HepG2 (cell line): ENCODE results near the gene KIF1C. TPM values are rescaled to one million over a fixed set of nuclear protein-coding genes. Genes with fewer than 3 reads are reported as not detected.

ENCODE experiments used
- BHLHE40 ChIP-seq: IDR thresholded peaks from 2 replicates; pipeline ENCODE4 v1.6.1; 2011; ENCODE audit warnings: low read length, improper control_type of control experiment
- CBX2 ChIP-seq, 2 experiments: fragments of 200-600 bp in 1 of 2; sonication (generic); formaldehyde crosslinking in 1 of 2; IDR thresholded peaks; 2 replicates each; pipeline versions ENCODE4 v1.7.0 to v1.8.1; 2018 to 2022; ENCODE audit warnings: low read depth in 2 of 2, low read length in 1 of 2, mild to moderate bottlenecking in 1 of 2, missing genetic modification reagents in 1 of 2
- FOSL2 ChIP-seq: sonication (generic); formaldehyde crosslinking; IDR thresholded peaks from 2 replicates; pipeline ENCODE4 v1.4.0; 2020; ENCODE audit warnings: missing genetic modification reagents
- HNF4G ChIP-seq, 2 experiments: sonication (generic) in 1 of 2; formaldehyde crosslinking in 1 of 2; IDR thresholded peaks; 2 replicates each; pipeline versions ENCODE4 v1.4.0 to v1.6.1; 2011 to 2020; ENCODE audit warnings: borderline replicate concordance in 2 of 2, low read depth in 2 of 2, mild to moderate bottlenecking in 2 of 2, low read length in 1 of 2, missing genetic modification reagents in 1 of 2, moderate library complexity in 1 of 2
- MTA1 ChIP-seq: sonication (generic); formaldehyde crosslinking; IDR thresholded peaks from 2 replicates; pipeline ENCODE4 v1.4.0; 2020; ENCODE audit warnings: missing genetic modification reagents, mild to moderate bottlenecking, borderline replicate concordance
- NRL ChIP-seq: sonication (generic); formaldehyde crosslinking; IDR thresholded peaks from 2 replicates; pipeline ENCODE4 v1.5.0; 2020; ENCODE audit warnings: missing genetic modification reagents, mild to moderate bottlenecking, moderate library complexity, borderline replicate concordance
- PAF1 ChIP-seq: IDR thresholded peaks from 2 replicates; pipeline ENCODE4 v1.6.1; 2016; ENCODE audit warnings: missing genetic modification reagents, missing compliant biosample characterization
- RFX5 ChIP-seq: IDR thresholded peaks from 2 replicates; pipeline ENCODE4 v1.6.1; 2011; ENCODE audit warnings: low read depth, low read length, improper control_type of control experiment
- RFXAP ChIP-seq: sonication (generic); formaldehyde crosslinking; IDR thresholded peaks from 2 replicates; pipeline ENCODE4 v1.4.0; 2020; ENCODE audit warnings: missing genetic modification reagents, borderline replicate concordance
- SALL2 ChIP-seq: sonication (generic); formaldehyde crosslinking; IDR thresholded peaks from 2 replicates; pipeline ENCODE4 v1.8.1; 2023; ENCODE audit warnings: mild to moderate bottlenecking, missing genetic modification reagents, inconsistent platforms
- SMAD1 ChIP-seq: sonication (generic); formaldehyde crosslinking; IDR thresholded peaks from 2 replicates; pipeline ENCODE4 v1.4.0; 2020; ENCODE audit warnings: missing genetic modification reagents, low read depth, mild to moderate bottlenecking, borderline replicate concordance
- ZNF343 ChIP-seq: sonication (generic); formaldehyde crosslinking; IDR thresholded peaks from 2 replicates; pipeline ENCODE4 v1.4.0; 2020; ENCODE audit warnings: mild to moderate bottlenecking, missing genetic modification reagents
- ZNF772 ChIP-seq: sonication (generic); formaldehyde crosslinking; IDR thresholded peaks from 2 replicates; pipeline ENCODE4 v1.5.0; 2020; ENCODE audit warnings: mild to moderate bottlenecking, missing genetic modification reagents
- ZNF777 ChIP-seq: sonication (generic); formaldehyde crosslinking; IDR thresholded peaks from 2 replicates; pipeline ENCODE4 v1.4.0; 2020; ENCODE audit warnings: missing genetic modification reagents
- ZNF879 ChIP-seq: sonication (generic); formaldehyde crosslinking; IDR thresholded peaks from 2 replicates; pipeline ENCODE4 v1.8.1; 2023; ENCODE audit warnings: missing genetic modification reagents
- ZSCAN9 ChIP-seq: IDR thresholded peaks from 2 replicates; pipeline ENCODE4 v1.6.1; 2016; ENCODE audit warnings: borderline replicate concordance
- polyA plus RNA-seq, 8 experiments: library from polyadenylated mRNA; depleted of rRNA in 3 of 8; stranded (reverse) in 7 of 8; unstranded in 1 of 8; fragments of >200 nt; fragmentation: Illumina TruSeq in 4 of 8; extraction: Trizol in 4 of 8; gene quantifications; 2 replicates each; pipeline versions ENCODE4 v1.2.1 to v1.2.3, GENCODE V29; 2011 to 2016; ENCODE audit warnings: low read depth in 4 of 8, missing spikeins in 1 of 8, mixed read lengths in 1 of 8; ENCODE audit not compliant: insufficient read depth in 1 of 8
- total RNA-seq, 5 experiments: library from RNA; depleted of rRNA; stranded (reverse); fragments of >200 nt; fragmentation: Illumina TruSeq; extraction: Trizol; gene quantifications; 2 replicates each; pipeline ENCODE4 v1.2.3, GENCODE V29; 2016; ENCODE audit warnings: low read depth in 1 of 5
- TF ChIP-seq, protein P1 (sequence below): sonication (generic); formaldehyde crosslinking; conservative IDR thresholded peaks from 2 replicates; pipeline ENCODE4 v1.8.0; 2022; ENCODE audit warnings: low read depth, missing genetic modification reagents
- TF ChIP-seq, protein P2 (sequence below): sonication (generic); formaldehyde crosslinking; IDR thresholded peaks from 2 replicates; pipeline ENCODE4 v1.8.0; 2022; ENCODE audit warnings: mild to moderate bottlenecking, missing genetic modification reagents; ENCODE audit not compliant: insufficient replicate concordance
- TF ChIP-seq, protein P3 (sequence below): sonication (generic); formaldehyde crosslinking; conservative IDR thresholded peaks from 2 replicates; pipeline ENCODE4 v1.5.0; 2020; ENCODE audit warnings: missing genetic modification reagents
- TF ChIP-seq, protein P4 (sequence below): sonication (generic); formaldehyde crosslinking; IDR thresholded peaks from 2 replicates; pipeline ENCODE4 v1.9.0; 2022; ENCODE audit warnings: low read depth, missing genetic modification reagents

The KIF1C gene
- total and polyA plus RNA-seq, 2 of the 13 experiments (the other 11 are each of a cell fraction or from before 2014, with no cell fraction given) = 70.0 to 104 TPM

DNA sequence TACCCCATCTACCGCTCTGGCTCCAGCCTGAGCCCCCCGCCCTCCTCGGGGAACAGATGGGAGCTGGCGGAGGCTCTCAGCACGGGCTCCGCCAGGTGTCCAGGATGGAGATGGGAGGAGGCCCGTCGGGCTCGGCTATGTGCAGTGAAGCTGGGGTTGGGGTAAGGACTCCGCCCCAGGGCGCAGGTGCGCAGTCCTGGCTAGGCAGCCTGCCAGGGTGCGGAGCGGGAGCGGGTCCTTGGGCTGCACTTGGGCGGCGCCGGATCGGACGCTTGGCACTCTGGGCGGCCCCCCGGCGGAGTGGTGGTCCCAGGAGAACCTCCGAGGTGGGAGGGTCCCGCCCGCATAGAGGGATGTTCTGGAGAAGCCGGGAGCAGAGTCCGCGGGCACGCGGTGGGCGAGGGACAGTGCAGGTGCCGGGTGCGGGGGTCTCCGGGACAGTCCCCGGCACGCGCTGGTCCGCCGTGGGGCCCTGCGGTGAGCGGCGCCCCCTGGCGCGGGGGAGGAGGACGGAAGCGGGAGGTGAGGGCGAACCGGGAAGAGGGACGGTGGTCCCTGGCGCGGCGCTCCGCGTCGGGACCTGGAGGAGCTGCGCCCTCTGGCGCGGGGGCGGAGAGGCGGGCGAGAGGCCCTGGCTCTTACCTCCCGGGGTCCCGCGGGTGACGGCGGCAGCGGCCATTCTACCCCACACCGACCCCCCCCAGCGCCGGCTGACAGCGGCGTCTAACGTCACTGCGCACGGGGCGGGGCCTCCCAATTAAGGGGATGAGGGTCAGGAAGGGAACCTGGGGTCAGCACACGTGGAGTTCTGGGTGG is 10.6 kb upstream of the KIF1C start, which contains the start of gene CAMTA2 (continued):
- TF ChIP-seq ZSCAN9 (CRISPR knock-in tag) = peak; percentile 66; the same call in 1 of the 2 replicates
- TF ChIP-seq SALL2 (CRISPR knock-in tag) = peak; percentile 96
- peak; percentile 23; the same call in 1 of the 2 replicates for TF ChIP-seq MTA1 (CRISPR knock-in tag)
- TF ChIP-seq ZNF879 = 0 out of 2 replicates have a peak, but pooled peaks have one; percentile 37
- no peak for TF ChIP-seq FOSL2 (CRISPR knock-in tag)
- TF ChIP-seq RFXAP (CRISPR knock-in tag) = peak; percentile 53; the same call in 1 of the 2 replicates
- no peak for TF ChIP-seq RFX5
- peak; percentile 33; the same call in 1 of the 2 replicates for TF ChIP-seq NRL
- TF ChIP-seq, protein P1, sequence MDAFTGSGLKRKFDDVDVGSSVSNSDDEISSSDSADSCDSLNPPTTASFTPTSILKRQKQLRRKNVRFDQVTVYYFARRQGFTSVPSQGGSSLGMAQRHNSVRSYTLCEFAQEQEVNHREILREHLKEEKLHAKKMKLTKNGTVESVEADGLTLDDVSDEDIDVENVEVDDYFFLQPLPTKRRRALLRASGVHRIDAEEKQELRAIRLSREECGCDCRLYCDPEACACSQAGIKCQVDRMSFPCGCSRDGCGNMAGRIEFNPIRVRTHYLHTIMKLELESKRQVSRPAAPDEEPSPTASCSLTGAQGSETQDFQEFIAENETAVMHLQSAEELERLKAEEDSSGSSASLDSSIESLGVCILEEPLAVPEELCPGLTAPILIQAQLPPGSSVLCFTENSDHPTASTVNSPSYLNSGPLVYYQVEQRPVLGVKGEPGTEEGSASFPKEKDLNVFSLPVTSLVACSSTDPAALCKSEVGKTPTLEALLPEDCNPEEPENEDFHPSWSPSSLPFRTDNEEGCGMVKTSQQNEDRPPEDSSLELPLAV (CRISPR knock-in tag) = no peak
- TF ChIP-seq, protein P2, sequence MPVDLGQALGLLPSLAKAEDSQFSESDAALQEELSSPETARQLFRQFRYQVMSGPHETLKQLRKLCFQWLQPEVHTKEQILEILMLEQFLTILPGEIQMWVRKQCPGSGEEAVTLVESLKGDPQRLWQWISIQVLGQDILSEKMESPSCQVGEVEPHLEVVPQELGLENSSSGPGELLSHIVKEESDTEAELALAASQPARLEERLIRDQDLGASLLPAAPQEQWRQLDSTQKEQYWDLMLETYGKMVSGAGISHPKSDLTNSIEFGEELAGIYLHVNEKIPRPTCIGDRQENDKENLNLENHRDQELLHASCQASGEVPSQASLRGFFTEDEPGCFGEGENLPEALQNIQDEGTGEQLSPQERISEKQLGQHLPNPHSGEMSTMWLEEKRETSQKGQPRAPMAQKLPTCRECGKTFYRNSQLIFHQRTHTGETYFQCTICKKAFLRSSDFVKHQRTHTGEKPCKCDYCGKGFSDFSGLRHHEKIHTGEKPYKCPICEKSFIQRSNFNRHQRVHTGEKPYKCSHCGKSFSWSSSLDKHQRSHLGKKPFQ = no peak
- TF ChIP-seq SMAD1 = no peak
- TF ChIP-seq ZNF343 (CRISPR knock-in tag) = no peak; the same call in 1 of the 2 replicates
- TF ChIP-seq, protein P3, sequence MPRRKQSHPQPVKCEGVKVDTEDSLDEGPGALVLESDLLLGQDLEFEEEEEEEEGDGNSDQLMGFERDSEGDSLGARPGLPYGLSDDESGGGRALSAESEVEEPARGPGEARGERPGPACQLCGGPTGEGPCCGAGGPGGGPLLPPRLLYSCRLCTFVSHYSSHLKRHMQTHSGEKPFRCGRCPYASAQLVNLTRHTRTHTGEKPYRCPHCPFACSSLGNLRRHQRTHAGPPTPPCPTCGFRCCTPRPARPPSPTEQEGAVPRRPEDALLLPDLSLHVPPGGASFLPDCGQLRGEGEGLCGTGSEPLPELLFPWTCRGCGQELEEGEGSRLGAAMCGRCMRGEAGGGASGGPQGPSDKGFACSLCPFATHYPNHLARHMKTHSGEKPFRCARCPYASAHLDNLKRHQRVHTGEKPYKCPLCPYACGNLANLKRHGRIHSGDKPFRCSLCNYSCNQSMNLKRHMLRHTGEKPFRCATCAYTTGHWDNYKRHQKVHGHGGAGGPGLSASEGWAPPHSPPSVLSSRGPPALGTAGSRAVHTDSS = no peak
- TF ChIP-seq ZNF772 (CRISPR knock-in tag) = peak; percentile 63
- TF ChIP-seq, protein P4, sequence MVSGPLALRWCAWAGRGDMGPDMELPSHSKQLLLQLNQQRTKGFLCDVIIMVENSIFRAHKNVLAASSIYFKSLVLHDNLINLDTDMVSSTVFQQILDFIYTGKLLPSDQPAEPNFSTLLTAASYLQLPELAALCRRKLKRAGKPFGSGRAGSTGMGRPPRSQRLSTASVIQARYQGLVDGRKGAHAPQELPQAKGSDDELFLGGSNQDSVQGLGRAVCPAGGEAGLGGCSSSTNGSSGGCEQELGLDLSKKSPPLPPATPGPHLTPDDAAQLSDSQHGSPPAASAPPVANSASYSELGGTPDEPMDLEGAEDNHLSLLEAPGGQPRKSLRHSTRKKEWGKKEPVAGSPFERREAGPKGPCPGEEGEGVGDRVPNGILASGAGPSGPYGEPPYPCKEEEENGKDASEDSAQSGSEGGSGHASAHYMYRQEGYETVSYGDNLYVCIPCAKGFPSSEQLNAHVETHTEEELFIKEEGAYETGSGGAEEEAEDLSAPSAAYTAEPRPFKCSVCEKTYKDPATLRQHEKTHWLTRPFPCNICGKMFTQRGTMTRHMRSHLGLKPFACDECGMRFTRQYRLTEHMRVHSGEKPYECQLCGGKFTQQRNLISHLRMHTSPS (CRISPR knock-in tag) = no peak
- 0 out of 2 replicates have a peak, but pooled peaks have one; percentile 15 for TF ChIP-seq HNF4G (IDR thresholded peaks at IDR 0.05; ENCODE audit: borderline replicate concordance, low read depth, low read length)
- TF ChIP-seq HNF4G (CRISPR knock-in tag; IDR thresholded peaks at IDR 0.05; ENCODE audit: borderline replicate concordance, low read depth) = peak; percentile 54; the same call in 1 of the 2 replicates
- TF ChIP-seq PAF1 = no peak
- TF ChIP-seq BHLHE40 = no peak
- no peak for TF ChIP-seq CBX2 (IDR thresholded peaks at IDR 0.05; ENCODE audit: low read depth, low read length)
- TF ChIP-seq CBX2 (CRISPR knock-in tag; IDR thresholded peaks at IDR 0.05; ENCODE audit: low read depth) = 0 out of 2 replicates have a peak, but pooled peaks have one; percentile 28
- peak; percentile 52; the same call in 1 of the 2 replicates for TF ChIP-seq ZNF777
